CD4-positive, CD25-positive, alpha-beta regulatory T cell (primary cell): ENCODE data around the gene POGZ. TPM values are rescaled to one million over a fixed set of nuclear protein-coding genes. Genes with fewer than 3 reads are reported as not detected.

ENCODE experiments used
- ATAC-seq, 2 donors: fragments of 150-1000 bp; cut with Tn5 transposase; one replicate each; pipeline ENCODE4 v1.10.0; 2021; ENCODE audit warnings: low read depth in 2 of 2, moderate number of reproducible peaks in 2 of 2, moderate library complexity in 1 of 2
- DNase-seq, 3 donors: peaks; one replicate each; pipeline versions ENCODE4 v3.0.0 to v3.0.0-alpha.2; 2012 to 2022; ENCODE audit warnings: mixed read lengths in 1 of 3
- H3K27ac ChIP-seq: one replicate; pipeline ENCODE4 v1.7.0; 2013; ENCODE audit warnings: mild to moderate bottlenecking, low read length; ENCODE audit not compliant: insufficient read depth, poor library complexity, severe bottlenecking
- H3K27me3 ChIP-seq: one replicate; pipeline ENCODE4 v1.7.0; 2013; ENCODE audit warnings: low read length; ENCODE audit not compliant: control insufficient read depth, insufficient read depth
- H3K36me3 ChIP-seq: one replicate; pipeline ENCODE4 v1.7.0; 2013; ENCODE audit warnings: mild to moderate bottlenecking, low read length, moderate library complexity; ENCODE audit not compliant: control insufficient read depth, insufficient read depth
- H3K4me1 ChIP-seq: 2 replicates; pipeline ENCODE4 v1.7.0; 2013; ENCODE audit warnings: mild to moderate bottlenecking, low read length; ENCODE audit not compliant: insufficient read depth, control insufficient read depth, poor library complexity, severe bottlenecking
- H3K4me3 ChIP-seq: one replicate; pipeline ENCODE4 v1.7.0; 2013; ENCODE audit warnings: low read depth, mild to moderate bottlenecking, low read length, moderate library complexity
- H3K9me3 ChIP-seq, 2 experiments: 1 replicate in 1 of 2; 2 replicates in 1 of 2; pipeline ENCODE4 v1.7.0; 2013; ENCODE audit warnings: low read length in 2 of 2, mild to moderate bottlenecking in 1 of 2, moderate library complexity in 1 of 2; ENCODE audit not compliant: control insufficient read depth in 2 of 2
- H3K27ac Mint-ChIP-seq, 3 donors: one replicate each; pipeline ENCODE4 v1.8.0; 2020 to 2022; ENCODE audit warnings: mild to moderate bottlenecking in 3 of 3, mixed read lengths in 3 of 3, moderate library complexity in 2 of 3
- H3K27me3 Mint-ChIP-seq: one replicate; pipeline ENCODE4 v1.8.0; 2022; ENCODE audit warnings: mild to moderate bottlenecking, mixed read lengths
- H3K36me3 Mint-ChIP-seq: one replicate; pipeline ENCODE4 v1.8.0; 2020; ENCODE audit warnings: mixed read lengths
- H3K4me1 Mint-ChIP-seq, 4 donors: one replicate each; pipeline ENCODE4 v1.8.0; 2020 to 2022; ENCODE audit warnings: mixed read lengths in 4 of 4, mild to moderate bottlenecking in 1 of 4
- H3K4me3 Mint-ChIP-seq, 4 donors: one replicate each; pipeline ENCODE4 v1.8.0; 2020 to 2022; ENCODE audit warnings: mild to moderate bottlenecking in 4 of 4, mixed read lengths in 4 of 4, moderate library complexity in 3 of 4
- H3K9me3 Mint-ChIP-seq, 7 donors: one replicate each; pipeline ENCODE4 v1.8.0; 2020 to 2022; ENCODE audit warnings: mixed read lengths in 7 of 7, mild to moderate bottlenecking in 3 of 7, moderate library complexity in 2 of 7
- polyA plus RNA-seq, 4 donors: library from polyadenylated mRNA; unstranded; fragments of 300-500 nt; fragmentation: Illumina TruSeq; gene quantifications; one replicate each; pipeline ENCODE4 v1.2.3, GENCODE V29; 2021
- total RNA-seq: library from RNA; stranded (reverse); gene quantifications from one replicate; pipeline ENCODE4 v1.2.3, GENCODE V29; 2022

The POGZ gene
- total and polyA plus RNA-seq, 5 donors from 2014 or later: 5.2 to 141 (median 6.5) TPM

DNA sequence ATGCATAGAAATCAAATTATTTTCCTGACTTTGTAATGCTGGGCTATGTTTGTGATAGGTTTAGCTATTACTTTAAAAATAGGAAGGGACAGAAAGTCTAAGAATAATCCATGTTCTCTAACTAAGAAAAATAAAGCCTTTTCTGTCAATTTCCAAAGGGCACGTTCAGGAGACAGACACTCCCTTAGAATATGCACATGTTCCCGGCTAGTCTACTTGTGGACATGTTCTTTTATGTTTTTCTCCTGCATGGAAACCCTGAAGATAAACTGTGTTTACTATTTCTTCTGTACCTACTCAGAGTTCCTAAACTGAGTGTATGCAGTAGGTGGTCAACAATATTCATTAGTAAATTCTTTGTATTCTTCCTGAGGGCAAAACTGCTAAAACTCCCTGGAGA lies 47.4 kb downstream of the POGZ start:
- Histone ChIP-seq H3K4me1 (no peaks in the 10 kb centered on the region), H3K27me3 (no peaks in the 10 kb centered on the region), H3K36me3 (peaks cover 67% of the 10 kb centered on the region), H3K4me3 (no peak overlapping the region), H3K27ac (no peak overlapping the region), H3K9me3 (no peaks in the 10 kb centered on the region)
- H3K9me3 Mint-ChIP-seq: no peaks in the 10 kb centered on the region
- H3K27ac Mint-ChIP-seq: peak overlapping the region in 1 of 3 donors; percentile 84
- no peaks in the 10 kb centered on the region for H3K27me3 Mint-ChIP-seq
- no peak overlapping the region for H3K4me3 Mint-ChIP-seq
- H3K4me1 Mint-ChIP-seq: peaks cover 0 to 4% (median 0%) of the 10 kb centered on the region in 4 donors
- ATAC-seq (no peak), DNase-seq (no peak)
- H3K36me3 Mint-ChIP-seq: peaks cover 45% of the 10 kb centered on the region

DNA sequence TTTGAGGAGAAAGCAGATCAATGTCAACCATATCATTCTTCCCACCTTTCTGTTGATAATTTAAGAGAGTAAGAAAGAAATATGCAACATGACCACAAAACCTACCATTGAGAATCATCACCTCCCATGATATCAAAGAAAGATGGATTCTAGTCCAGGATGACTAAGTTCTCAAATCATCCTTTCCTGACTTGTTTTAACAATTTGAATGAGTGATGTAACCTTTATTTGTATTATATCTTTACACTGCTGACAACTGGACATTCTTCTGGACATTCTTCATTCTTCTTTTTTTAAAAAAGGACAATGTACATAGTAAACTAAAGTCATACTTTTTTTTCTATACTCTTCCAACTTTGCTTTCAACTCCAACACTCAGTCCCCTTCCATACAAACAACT lies 50.4 kb downstream of the POGZ start:
- H3K27ac ChIP-seq: no peak overlapping the region
- Mint-ChIP-seq H3K36me3 (peaks cover 54% of the 10 kb centered on the region), H3K9me3 (no peaks in the 10 kb centered on the region), H3K4me1 (peaks cover 0 to 4% (median 1%) of the 10 kb centered on the region in 4 donors), H3K27me3 (no peaks in the 10 kb centered on the region), H3K4me3 (no peak overlapping the region), H3K27ac (no peak overlapping the region)
- no peaks in the 10 kb centered on the region for H3K27me3 ChIP-seq
- no peaks in the 10 kb centered on the region for H3K4me1 ChIP-seq
- no peak for ATAC-seq
- H3K36me3 ChIP-seq: peaks cover 81% of the 10 kb centered on the region
- H3K9me3 ChIP-seq: no peaks in the 10 kb centered on the region
- no peak overlapping the region for H3K4me3 ChIP-seq
- no peak for DNase-seq

DNA sequence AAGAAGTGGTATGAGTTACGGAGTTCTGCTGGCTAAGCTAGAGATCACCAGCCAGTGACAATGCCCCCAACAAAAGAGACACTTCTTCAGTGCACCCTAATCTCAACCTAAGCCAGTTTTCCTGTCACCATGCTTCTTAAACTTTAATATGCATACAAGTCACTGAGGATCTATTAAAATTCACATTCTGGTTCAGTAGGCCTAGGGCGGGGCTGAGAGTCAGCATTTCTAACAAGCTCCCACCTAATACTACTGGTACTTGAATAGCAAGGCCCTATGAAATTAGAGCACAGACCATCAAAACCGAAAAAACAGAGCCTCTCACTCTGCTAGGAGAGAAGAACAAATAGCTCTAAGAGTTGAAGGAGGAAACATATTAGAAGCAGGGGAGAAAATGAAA lies 52.0 kb downstream of the POGZ start:
- H3K27ac Mint-ChIP-seq: peak overlapping the region in 1 of 3 donors; percentile 43
- Histone ChIP-seq H3K4me3 (no peak overlapping the region), H3K27ac (no peak overlapping the region), H3K4me1 (no peaks in the 10 kb centered on the region), H3K27me3 (no peaks in the 10 kb centered on the region), H3K9me3 (no peaks in the 10 kb centered on the region), H3K36me3 (peaks cover 82% of the 10 kb centered on the region)
- peak overlapping the region in 1 of 4 donors; percentile 33 for H3K4me3 Mint-ChIP-seq
- H3K27me3 Mint-ChIP-seq: no peaks in the 10 kb centered on the region
- ATAC-seq (no peak), DNase-seq (no peak)
- H3K4me1 Mint-ChIP-seq: peaks cover 0 to 5% (median 3%) of the 10 kb centered on the region in 4 donors
- H3K36me3 Mint-ChIP-seq: peaks cover 59% of the 10 kb centered on the region
- no peaks in the 10 kb centered on the region for H3K9me3 Mint-ChIP-seq

DNA sequence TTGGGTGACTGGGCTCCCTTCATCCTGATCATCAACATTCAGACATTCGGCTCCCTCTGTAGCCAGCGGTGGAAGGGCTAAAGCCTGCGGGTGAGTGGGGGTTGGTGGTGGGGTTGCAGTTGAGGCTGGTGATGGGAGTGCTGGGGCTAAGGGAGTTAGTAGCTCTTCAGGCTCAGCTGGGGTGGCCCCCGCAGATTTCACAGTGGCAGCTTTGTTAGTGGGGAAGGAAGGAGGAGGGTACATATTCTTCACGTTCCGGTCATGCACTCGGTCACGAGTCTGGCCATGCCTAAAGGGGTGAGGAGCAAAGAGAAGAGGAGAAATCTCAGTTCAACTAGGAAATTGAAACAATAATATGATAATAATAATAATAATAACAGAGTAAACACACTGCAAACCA lies 53.1 kb downstream of the POGZ start:
- Histone ChIP-seq H3K4me3 (no peak overlapping the region), H3K27ac (no peak overlapping the region), H3K36me3 (peaks cover 82% of the 10 kb centered on the region), H3K27me3 (no peaks in the 10 kb centered on the region), H3K4me1 (peaks cover 3% of the 10 kb centered on the region), H3K9me3 (no peaks in the 10 kb centered on the region)
- Mint-ChIP-seq H3K4me1 (peaks cover 0 to 15% (median 7%) of the 10 kb centered on the region in 4 donors), H3K9me3 (no peaks in the 10 kb centered on the region), H3K36me3 (peaks cover 60% of the 10 kb centered on the region), H3K27me3 (no peaks in the 10 kb centered on the region), H3K4me3 (peak overlapping the region in 1 of 4 donors; percentile 68), H3K27ac (no peak overlapping the region)
- ATAC-seq (no peak), DNase-seq (no peak)

DNA sequence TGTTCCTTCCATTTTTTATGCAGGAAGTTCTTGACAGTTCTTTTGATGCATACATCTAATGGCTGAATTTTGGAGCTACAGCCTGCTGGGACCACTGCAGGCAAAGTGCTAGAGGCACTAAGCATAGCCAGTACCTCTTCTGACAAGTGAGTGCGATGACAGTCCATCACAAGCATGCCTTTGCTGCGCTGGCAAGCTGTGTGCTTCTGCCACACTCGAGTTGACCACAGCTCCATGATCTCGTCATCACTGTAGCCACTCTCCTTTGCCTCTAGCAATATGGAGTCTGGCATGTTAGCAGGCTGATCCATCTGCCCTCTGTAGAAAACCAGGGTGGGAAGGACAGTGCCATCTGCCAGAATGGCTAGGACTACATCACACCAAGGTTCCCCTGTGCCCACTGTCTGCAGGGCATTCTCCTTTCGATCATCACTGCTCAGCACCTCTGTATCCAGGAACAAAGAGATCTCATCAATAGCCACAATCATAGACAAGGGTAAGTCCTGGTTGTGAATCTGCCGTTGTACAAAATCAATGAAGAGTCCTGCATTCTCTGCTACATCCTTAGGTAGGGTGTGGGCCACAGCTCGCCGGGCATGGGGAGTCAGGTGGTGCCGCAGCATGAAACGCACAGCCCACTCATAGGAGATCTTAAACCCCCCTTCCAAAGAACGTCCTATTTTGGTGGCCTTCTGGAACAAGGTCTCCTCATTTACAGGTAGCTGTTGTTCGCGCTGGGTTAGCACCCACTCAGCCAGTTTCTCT lies 53.9 kb downstream of the POGZ start:
- H3K4me1 Mint-ChIP-seq: peaks cover 0 to 23% (median 13%) of the 10 kb centered on the region in 4 donors
- H3K27ac Mint-ChIP-seq: peak overlapping the region in 2 of 3 donors; percentile 28 to 69
- Histone ChIP-seq H3K4me1 (peaks cover 11% of the 10 kb centered on the region), H3K27me3 (no peaks in the 10 kb centered on the region), H3K4me3 (no peak overlapping the region), H3K27ac (no peak overlapping the region), H3K36me3 (peaks cover 81% of the 10 kb centered on the region), H3K9me3 (no peaks in the 10 kb centered on the region)
- no peaks in the 10 kb centered on the region for H3K9me3 Mint-ChIP-seq
- H3K36me3 Mint-ChIP-seq: peaks cover 58% of the 10 kb centered on the region
- DNase-seq (no peak), ATAC-seq (no peak)
- peak overlapping the region in 1 of 4 donors; percentile 68 for H3K4me3 Mint-ChIP-seq
- H3K27me3 Mint-ChIP-seq: no peaks in the 10 kb centered on the region

DNA sequence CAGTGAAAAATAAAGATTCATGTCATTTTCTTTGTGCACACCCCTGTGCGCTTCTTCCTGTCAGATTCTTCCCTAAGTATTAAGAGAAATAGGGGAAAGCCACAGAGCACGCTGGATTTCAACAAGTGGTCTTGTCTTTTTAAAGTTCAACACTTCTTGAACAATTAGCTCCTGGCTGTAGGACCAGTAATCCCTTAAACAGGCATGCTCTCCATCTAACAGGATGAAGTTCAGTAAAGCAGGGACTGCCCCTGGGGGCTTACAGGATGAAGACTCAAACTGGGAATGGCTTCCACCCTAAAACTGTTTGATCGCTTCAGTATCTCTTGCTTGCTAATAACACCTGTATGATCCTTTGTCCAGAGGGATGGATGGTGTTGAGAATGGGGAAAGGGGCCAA lies 55.7 kb downstream of the POGZ start:
- H3K4me1 ChIP-seq: peaks cover 16% of the 10 kb centered on the region
- H3K27me3 Mint-ChIP-seq: peaks cover 6% of the 10 kb centered on the region
- no peak overlapping the region for H3K4me3 ChIP-seq
- H3K27ac ChIP-seq: no peak overlapping the region
- H3K36me3 ChIP-seq: peaks cover 64% of the 10 kb centered on the region
- ATAC-seq: no peak
- H3K4me1 Mint-ChIP-seq: peaks cover 5 to 34% (median 23%) of the 10 kb centered on the region in 4 donors
- no peaks in the 10 kb centered on the region for H3K9me3 Mint-ChIP-seq
- H3K36me3 Mint-ChIP-seq: peaks cover 46% of the 10 kb centered on the region
- H3K27me3 ChIP-seq: no peaks in the 10 kb centered on the region
- H3K4me3 Mint-ChIP-seq: peak overlapping the region in 2 of 4 donors; percentile 66 to 87
- H3K9me3 ChIP-seq: no peaks in the 10 kb centered on the region
- peak overlapping the region in 2 of 3 donors; percentile 44 to 52 for H3K27ac Mint-ChIP-seq
- no peak for DNase-seq

DNA sequence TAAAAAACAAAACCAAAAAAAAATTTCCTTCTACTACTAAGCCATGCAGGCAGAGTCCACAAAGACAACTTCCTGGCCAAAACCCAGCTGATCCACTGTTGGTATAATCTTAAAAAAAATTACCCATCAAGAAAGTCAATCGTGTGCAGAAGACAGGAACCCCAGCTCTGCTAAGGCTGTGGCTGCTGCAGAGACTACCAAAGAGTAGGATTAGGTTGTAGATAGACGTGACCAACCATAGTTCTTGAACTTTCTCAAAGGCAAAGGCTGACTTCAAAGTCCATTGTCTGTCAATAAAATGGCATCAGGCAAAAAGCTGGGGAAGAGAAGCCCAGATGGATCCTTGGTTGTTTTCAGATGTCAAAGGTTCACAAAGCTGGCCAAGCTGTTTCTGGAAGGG lies 56.5 kb downstream of the POGZ start:
- no peaks in the 10 kb centered on the region for H3K9me3 Mint-ChIP-seq
- Histone ChIP-seq H3K36me3 (peaks cover 56% of the 10 kb centered on the region), H3K27me3 (no peaks in the 10 kb centered on the region), H3K9me3 (no peaks in the 10 kb centered on the region), H3K27ac (no peak overlapping the region), H3K4me3 (no peak overlapping the region), H3K4me1 (peaks cover 16% of the 10 kb centered on the region)
- peaks cover 6% of the 10 kb centered on the region for H3K27me3 Mint-ChIP-seq
- H3K4me1 Mint-ChIP-seq: peaks cover 5 to 37% (median 26%) of the 10 kb centered on the region in 4 donors
- peak overlapping the region in 1 of 4 donors; percentile 87 for H3K4me3 Mint-ChIP-seq
- ATAC-seq (no peak), DNase-seq (no peak)
- H3K36me3 Mint-ChIP-seq: peaks cover 46% of the 10 kb centered on the region
- H3K27ac Mint-ChIP-seq: peak overlapping the region in 2 of 3 donors; percentile 59 to 62

DNA sequence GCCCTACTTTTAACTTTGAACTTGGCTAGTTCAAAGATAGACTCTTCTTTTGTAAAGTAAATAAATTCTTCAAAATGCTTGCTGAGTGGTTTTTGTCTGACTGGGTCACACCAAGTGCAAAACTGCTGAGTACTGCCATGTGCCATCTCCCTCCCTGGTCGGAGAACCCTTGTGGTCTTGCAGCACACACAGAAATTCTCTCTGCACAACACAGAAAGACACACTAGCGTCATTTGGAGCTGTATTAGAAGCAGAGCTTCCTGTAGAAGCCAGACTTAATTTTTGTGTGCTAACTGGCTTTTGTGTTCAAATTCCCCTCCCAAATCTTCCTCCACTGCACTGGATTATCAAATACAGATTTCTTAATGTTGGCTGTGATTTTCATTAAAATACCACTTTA lies 57.4 kb downstream of the POGZ start:
- H3K9me3 Mint-ChIP-seq: no peaks in the 10 kb centered on the region
- H3K4me1 Mint-ChIP-seq: peaks cover 5 to 37% (median 26%) of the 10 kb centered on the region in 4 donors
- DNase-seq (peak in 1 of 3 donors; percentile 7), ATAC-seq (no peak)
- H3K27me3 ChIP-seq: no peaks in the 10 kb centered on the region
- H3K27ac ChIP-seq: no peak overlapping the region
- no peaks in the 10 kb centered on the region for H3K9me3 ChIP-seq
- H3K27ac Mint-ChIP-seq: peak overlapping the region; percentile 56 to 62 (median 59)
- H3K36me3 ChIP-seq: peaks cover 48% of the 10 kb centered on the region
- peak overlapping the region; percentile 67 to 89 (median 84) for H3K4me3 Mint-ChIP-seq
- peaks cover 16% of the 10 kb centered on the region for H3K4me1 ChIP-seq
- H3K36me3 Mint-ChIP-seq: peaks cover 40% of the 10 kb centered on the region
- H3K4me3 ChIP-seq: no peak overlapping the region
- H3K27me3 Mint-ChIP-seq: peaks cover 6% of the 10 kb centered on the region
